Panc1 (cell line): ENCODE data around the gene TEX22. TPM values are rescaled to one million over a fixed set of nuclear protein-coding genes. Genes with fewer than 3 reads are reported as not detected.

Experiments used
- ATAC-seq: fragments of 200-7000 bp; cut with Tn5 transposase; 2 replicates; pipeline ENCODE4 v1.9.1; 2020; ENCODE audit warnings: mild to moderate bottlenecking, moderate library complexity
- BruUV-seq: library from RNA; stranded (reverse); fragments of 400-500 nt; replicated peaks from 2 replicates; lab custom pipeline; 2021; lab: Mats Ljungman, UMichigan
- CTCF ChIA-PET: fragments of 300-600 bp; sonication (Branson Sonifier 250); formaldehyde crosslinking; loops from one replicate; lab custom pipeline; 2022; ENCODE audit warnings: antibody characterized with exemption; lab: Charles Lee
- POLR2A ChIA-PET: fragments of 300-600 bp; sonication (Branson Sonifier 250); formaldehyde crosslinking; loops from one replicate; lab custom pipeline; 2022; ENCODE audit warnings: antibody characterized with exemption; lab: Charles Lee
- DNase-seq: peaks from one replicate; pipeline ENCODE4 v3.0.0-alpha.2; 2010; ENCODE audit warnings: low read depth, low spot score
- H3K27ac ChIP-seq: 2 replicates; pipeline ENCODE4 v1.5.1; 2011; ENCODE audit warnings: mild to moderate bottlenecking, low read length, inconsistent platforms
- H3K27me3 ChIP-seq: fragments of 200-500 bp; sonication (Bioruptor generic); 2 replicates; pipeline ENCODE4 v1.6.0; 2014; ENCODE audit warnings: low read length, inconsistent platforms; ENCODE audit not compliant: control insufficient read depth, insufficient read depth
- H3K36me3 ChIP-seq: fragments of 200-500 bp; sonication (Bioruptor generic); 2 replicates; pipeline ENCODE4 v1.5.1; 2014; ENCODE audit warnings: inconsistent platforms, mild to moderate bottlenecking, low read length, moderate library complexity; ENCODE audit not compliant: control insufficient read depth, insufficient read depth
- H3K4me1 ChIP-seq: 2 replicates; pipeline ENCODE4 v1.5.1; 2011; ENCODE audit warnings: inconsistent platforms, mild to moderate bottlenecking, low read length, moderate library complexity; ENCODE audit not compliant: control insufficient read depth, insufficient read depth
- H3K4me3 ChIP-seq, 2 experiments: 2 replicates each; pipeline ENCODE4 v1.5.1; 2011 to 2012; ENCODE audit warnings: low read depth in 2 of 2, low read length in 2 of 2, mild to moderate bottlenecking in 2 of 2, inconsistent platforms in 1 of 2, moderate library complexity in 1 of 2
- H3K9me3 ChIP-seq: fragments of 200-500 bp; sonication (Bioruptor generic); 2 replicates; pipeline ENCODE4 v1.5.1; 2014; ENCODE audit warnings: low read depth, mild to moderate bottlenecking, inconsistent platforms, low read length, moderate library complexity; ENCODE audit not compliant: control insufficient read depth, insufficient read depth
- CTCF ChIP-seq: fragments of 450-650 bp; IDR thresholded peaks from 2 replicates; pipeline ENCODE4 v1.5.1; 2017; ENCODE audit warnings: mild to moderate bottlenecking
- POLR2AphosphoS5 ChIP-seq: IDR thresholded peaks from 2 replicates; pipeline ENCODE4 v1.6.1; 2012; ENCODE audit warnings: mild to moderate bottlenecking, low read depth, low read length, moderate library complexity
- REST ChIP-seq, 2 experiments: IDR thresholded peaks; 2 replicates each; pipeline ENCODE4 v1.6.1; 2011 to 2012; ENCODE audit warnings: low read depth in 2 of 2, control low read depth in 1 of 2, low read length in 1 of 2, mild to moderate bottlenecking in 1 of 2, moderate library complexity in 1 of 2; ENCODE audit not compliant: insufficient read depth in 1 of 2
- SIN3A ChIP-seq: IDR thresholded peaks from 2 replicates; pipeline ENCODE4 v1.6.1; 2012; ENCODE audit warnings: low read depth, mild to moderate bottlenecking, low read length, moderate library complexity, borderline replicate concordance; ENCODE audit not compliant: insufficient read depth
- TCF7L2 ChIP-seq: IDR thresholded peaks from 2 replicates; pipeline ENCODE4 v1.6.1; 2011; ENCODE audit warnings: mild to moderate bottlenecking, low read depth, low read length, inconsistent platforms
- in situ Hi-C: cut with HindIII; loops from 2 replicates; pipeline ENCODE4 v1.10.0; 2016; ENCODE audit warnings: low sequenced_read_pairs, low pct_unique_long_range_greater_than_20kb
- intact Hi-C: fragments of 100-400 bp; cut with micrococcal nuclease; formaldehyde crosslinking; loops from one replicate; pipeline ENCODE4 v1.10.0; 2022; ENCODE audit not compliant: unreplicated experiment
- total RNA-seq: library from RNA; stranded (reverse); gene quantifications from one replicate; pipeline ENCODE4 v1.2.1, GENCODE V29; 2021; ENCODE audit not compliant: unreplicated experiment

TEX22 gene
- total RNA-seq, 1 experiment from 2014 or later: 2.9 TPM

GRCh38 chr14:105357626-105358025, 40.7 kb upstream of the TEX22 start:
- no peaks in the 10 kb centered on the region for H3K36me3 ChIP-seq
- no peak for TF ChIP-seq REST (IDR thresholded peaks at IDR 0.05; ENCODE audit: insufficient read depth in 1 of 2, low read depth in 2 of 2, low read length in 1 of 2)
- TF ChIP-seq POLR2AphosphoS5: no peak
- TF ChIP-seq SIN3A: no peak
- no peak for TF ChIP-seq TCF7L2
- no peak for TF ChIP-seq CTCF
- no peak overlapping the region for H3K27ac ChIP-seq
- intact Hi-C loops: no loop called here
- no peaks in the 10 kb centered on the region for H3K9me3 ChIP-seq
- in situ Hi-C loops: no loop called here
- DNase-seq (no peak), ATAC-seq (no peak)
- ChIA-PET POLR2A (no interaction called here), CTCF (no interaction called here)
- BruUV-seq: no TSS peak
- H3K4me3 ChIP-seq: no peak overlapping the region
- H3K4me1 ChIP-seq: no peaks in the 10 kb centered on the region
- H3K27me3 ChIP-seq: no peaks in the 10 kb centered on the region

- no TSS peak for BruUV-seq
- TF ChIP-seq SIN3A (no peak), CTCF (no peak), TCF7L2 (no peak), REST (IDR thresholded peaks at IDR 0.05; ENCODE audit: insufficient read depth in 1 of 2, low read depth in 2 of 2, low read length in 1 of 2) (no peak)
- H3K27me3 ChIP-seq: no peaks in the 10 kb centered on the region
- H3K4me3 ChIP-seq: no peak overlapping the region
- POLR2A ChIA-PET: no interaction called here
- no peaks in the 10 kb centered on the region for H3K9me3 ChIP-seq
- CTCF ChIA-PET: no interaction called here
- no peaks in the 10 kb centered on the region for H3K4me1 ChIP-seq
- H3K36me3 ChIP-seq: no peaks in the 10 kb centered on the region
- ATAC-seq: no peak
- in situ Hi-C loops: no loop called here
- intact Hi-C loops: no loop called here
- no peak overlapping the region for H3K27ac ChIP-seq
- no peak for DNase-seq
Observed at GRCh38 chr14:105358140-105358846, 40.0 kb upstream of the TEX22 start.
